HG02798 (cell line): Measurements from ENCODE around the gene ACTRT2.

Experiments used
- ATAC-seq: cut with Tn5 transposase; IDR thresholded peaks from one replicate; pipeline ENCODE4 v1.9.1; 2021; ENCODE audit warnings: mild to moderate bottlenecking; ENCODE audit not compliant: unreplicated experiment, poor library complexity

Gene ACTRT2

GRCh38 chr1:3021233-3021671, at the start of gene ACTRT2:
ACTRT2 (plus strand) TSS chr1:3021467; CDS start chr1:3021687, 220 bp downstream.
- ATAC-seq = no peak

GRCh38 chr1:2971609-2972008, 49.7 kb upstream of the ACTRT2 start:
- no peak for ATAC-seq

GRCh38 chr1:2972011-2972878, 49.0 kb upstream of the ACTRT2 start:
- ATAC-seq = no peak

GRCh38 chr1:2972879-2973575, 48.2 kb upstream of the ACTRT2 start:
- ATAC-seq = no peak

GRCh38 chr1:2973601-2974593, 47.4 kb upstream of the ACTRT2 start:
- no peak for ATAC-seq

GRCh38 chr1:2974701-2975301, 46.5 kb upstream of the ACTRT2 start:
- ATAC-seq = no peak

GRCh38 chr1:2975466-2976179, 45.6 kb upstream of the ACTRT2 start:
- ATAC-seq = no peak

- ATAC-seq = no peak
Measured at GRCh38 chr1:2976180-2976562, 45.1 kb upstream of the ACTRT2 start.

GRCh38 chr1:2977886-2978611, 43.2 kb upstream of the ACTRT2 start:
- no peak for ATAC-seq

GRCh38 chr1:2978691-2979190, 42.5 kb upstream of the ACTRT2 start:
- ATAC-seq = no peak

- ATAC-seq = no peak
Measured at GRCh38 chr1:2979191-2980072, 41.8 kb upstream of the ACTRT2 start.

- no peak for ATAC-seq
Measured at GRCh38 chr1:2980073-2980791, 41.0 kb upstream of the ACTRT2 start.

GRCh38 chr1:2980849-2981248, 40.4 kb upstream of the ACTRT2 start:
- ATAC-seq = no peak

GRCh38 chr1:2981388-2981787, 39.9 kb upstream of the ACTRT2 start:
- no peak for ATAC-seq

GRCh38 chr1:2981981-2982614, 39.2 kb upstream of the ACTRT2 start:
- ATAC-seq = no peak

GRCh38 chr1:2982615-2983318, 38.5 kb upstream of the ACTRT2 start:
- no peak for ATAC-seq
